CD14-positive monocyte (primary cell): ENCODE data around the gene AIG1. TPM values are rescaled to one million over a fixed set of nuclear protein-coding genes. Genes with fewer than 3 reads are reported as not detected.
A peak's percentile ranks its signal among the peaks of the same experiment; 100 is the strongest.

Source experiments
- DNase-seq, 3 donors: peaks; one replicate each; pipeline ENCODE4 v3.0.0-alpha.2; 2011 to 2022
- H2AFZ ChIP-seq: 2 replicates; pipeline ENCODE4 v1.6.0; 2012; ENCODE audit warnings: mild to moderate bottlenecking, low read depth, low read length, inconsistent platforms; ENCODE audit not compliant: insufficient read depth, poor library complexity, severe bottlenecking
- H3K27ac ChIP-seq, 2 donors: 1 replicate in 1 of 2; 2 replicates in 1 of 2; pipeline ENCODE4 v1.5.1; 2012 to 2013; ENCODE audit warnings: low read length in 2 of 2, control low read depth in 1 of 2, inconsistent platforms in 1 of 2, low read depth in 1 of 2, mild to moderate bottlenecking in 1 of 2
- H3K27me3 ChIP-seq, 2 donors: one replicate each; pipeline versions ENCODE4 v1.6.0 to v1.6.1; 2011 to 2013; ENCODE audit warnings: low read length in 2 of 2; ENCODE audit not compliant: control insufficient read depth in 2 of 2, insufficient read depth in 2 of 2
- H3K36me3 ChIP-seq, 2 donors: replicated peaks in 1 of 2; 1 replicate in 1 of 2; 2 replicates in 1 of 2; pipeline versions ENCODE4 v1.5.1 to v1.6.1; 2012 to 2013; ENCODE audit warnings: low read length in 2 of 2, control low read depth in 1 of 2, inconsistent platforms in 1 of 2, mild to moderate bottlenecking in 1 of 2; ENCODE audit not compliant: insufficient read depth in 2 of 2, control insufficient read depth in 1 of 2
- H3K4me1 ChIP-seq, 2 donors: 1 replicate in 1 of 2; 2 replicates in 1 of 2; pipeline versions ENCODE4 v1.5.1 to v1.6.1; 2012 to 2013; ENCODE audit warnings: low read length in 2 of 2, control low read depth in 1 of 2, inconsistent platforms in 1 of 2, mild to moderate bottlenecking in 1 of 2, moderate library complexity in 1 of 2; ENCODE audit not compliant: insufficient read depth in 2 of 2, control insufficient read depth in 1 of 2
- H3K4me2 ChIP-seq: replicated peaks from 2 replicates; pipeline ENCODE3; 2012; ENCODE audit warnings: low read length, moderate library complexity, mild to moderate bottlenecking; ENCODE audit not compliant: poor library complexity, severe bottlenecking; ENCODE audit errors: extremely low read depth
- H3K4me3 ChIP-seq, 3 experiments: fragments of 200-600 bp in 1 of 3; sonication (generic) in 1 of 3; replicated peaks in 1 of 3; 1 replicate in 2 of 3; 2 replicates in 1 of 3; pipeline ENCODE4 v1.5.1; 2011 to 2013; ENCODE audit warnings: low read length in 3 of 3, mild to moderate bottlenecking in 3 of 3, control low read depth in 2 of 3, low read depth in 2 of 3, inconsistent platforms in 1 of 3, moderate library complexity in 1 of 3
- H3K79me2 ChIP-seq: 2 replicates; pipeline ENCODE4 v1.6.0; 2012; ENCODE audit warnings: mild to moderate bottlenecking, control low read depth, inconsistent platforms, low read length, moderate library complexity; ENCODE audit not compliant: insufficient read depth
- H3K9ac ChIP-seq: 2 replicates; pipeline ENCODE4 v1.6.0; 2017; ENCODE audit warnings: low read length, mild to moderate bottlenecking; ENCODE audit not compliant: insufficient read depth, poor library complexity, severe bottlenecking
- H3K9me3 ChIP-seq, 2 donors: replicated peaks in 1 of 2; 1 replicate in 1 of 2; 2 replicates in 1 of 2; pipeline versions ENCODE4 v1.5.1 to v1.6.1; 2012 to 2013; ENCODE audit warnings: low read length in 2 of 2, control low read depth in 1 of 2; ENCODE audit not compliant: control insufficient read depth in 1 of 2, insufficient read depth in 1 of 2
- H4K20me1 ChIP-seq: 2 replicates; pipeline ENCODE4 v1.6.0; 2012; ENCODE audit warnings: mild to moderate bottlenecking, low read length, control low read depth, moderate library complexity; ENCODE audit not compliant: insufficient read depth
- H3K27ac Mint-ChIP-seq, 7 donors: one replicate each; pipeline ENCODE4 v1.8.0; 2020; ENCODE audit warnings: mild to moderate bottlenecking in 7 of 7, mixed read lengths in 7 of 7, moderate library complexity in 6 of 7, inconsistent platforms in 2 of 7
- H3K27me3 Mint-ChIP-seq, 3 donors: one replicate each; pipeline ENCODE4 v1.8.0; 2021 to 2022; ENCODE audit warnings: low read depth in 3 of 3, mild to moderate bottlenecking in 3 of 3, mixed read lengths in 3 of 3, moderate library complexity in 3 of 3, inconsistent platforms in 1 of 3
- H3K36me3 Mint-ChIP-seq, 2 donors: one replicate each; pipeline ENCODE4 v1.8.0; 2020; ENCODE audit warnings: mixed read lengths in 2 of 2, inconsistent platforms in 1 of 2, mild to moderate bottlenecking in 1 of 2
- H3K4me1 Mint-ChIP-seq: one replicate; pipeline ENCODE4 v1.8.0; 2020; ENCODE audit warnings: mild to moderate bottlenecking, mixed read lengths
- H3K4me3 Mint-ChIP-seq, 2 donors: one replicate each; pipeline ENCODE4 v1.8.0; 2020; ENCODE audit warnings: mild to moderate bottlenecking in 2 of 2, mixed read lengths in 2 of 2, moderate library complexity in 1 of 2
- H3K9me3 Mint-ChIP-seq, 7 donors: one replicate each; pipeline ENCODE4 v1.8.0; 2020 to 2022; ENCODE audit warnings: mixed read lengths in 7 of 7, mild to moderate bottlenecking in 6 of 7, moderate library complexity in 6 of 7, inconsistent platforms in 2 of 7
- CTCF ChIP-seq: fragments of 200-600 bp; IDR thresholded peaks from one replicate; pipeline ENCODE4 v1.8.0; 2022; ENCODE audit warnings: antibody characterized with exemption, mild to moderate bottlenecking
- WGBS: methylation state at CpG from one replicate; pipeline ENCODE4 v1.1.5; 2013; ENCODE audit warnings: missing lambda C conversion rate; ENCODE audit not compliant: insufficient coverage; 5-methylcytosine and 5-hydroxymethylcytosine counted together
- intact Hi-C, 2 donors: fragments of 100-400 bp; cut with micrococcal nuclease; formaldehyde crosslinking; loops; one replicate each; pipeline versions ENCODE4 v1.15.0 to v1.15.1; 2023
- polyA plus RNA-seq, 3 donors: library from polyadenylated mRNA; depleted of rRNA in 1 of 3; unstranded in 2 of 3; stranded (reverse) in 1 of 3; fragments of 300-500 nt in 2 of 3; fragments of >200 nt in 1 of 3; fragmentation: Illumina TruSeq in 2 of 3; gene quantifications; 1 replicate in 2 of 3; 2 replicates in 1 of 3; pipeline ENCODE4 v1.2.3, GENCODE V29; 2012 to 2021

Gene AIG1
- polyA plus RNA-seq, 3 donors: 6.7 to 7.6 (median 6.8) TPM

- Mint-ChIP-seq H3K27ac (no peak overlapping the region), H3K4me3 (no peak overlapping the region), H3K9me3 (peaks cover 2 to 11% (median 3%) of the 10 kb centered on the region in 7 donors), H3K27me3 (no peaks in the 10 kb centered on the region), H3K4me1 (no peaks in the 10 kb centered on the region), H3K36me3 (no peaks in the 10 kb centered on the region)
- H3K4me3 ChIP-seq: no peak overlapping the region
- no peaks in the 10 kb centered on the region for H3K79me2 ChIP-seq
- intact Hi-C loops: no loop called here
- H3K4me1 ChIP-seq: no peaks in the 10 kb centered on the region
- TF ChIP-seq CTCF: no peak
- no peaks in the 10 kb centered on the region for H3K36me3 ChIP-seq
- no peak overlapping the region for H3K4me2 ChIP-seq
- 100% methylated on average over 1 of the region's 4 CpGs for WGBS
- peaks cover 3 to 4% of the 10 kb centered on the region in 2 donors for H3K9me3 ChIP-seq
- H3K27me3 ChIP-seq: no peaks in the 10 kb centered on the region
- H3K9ac ChIP-seq: no peak overlapping the region
- H4K20me1 ChIP-seq: no peaks in the 10 kb centered on the region
- H3K27ac ChIP-seq: no peak overlapping the region
- DNase-seq: no peak
- no peak overlapping the region for H2AFZ ChIP-seq
Measured at GRCh38 chr6:143253586-143253985, 192.9 kb downstream of the AIG1 start.

- peak overlapping the region in 2 of 7 donors; percentile 37 to 76 for H3K27ac Mint-ChIP-seq
- H2AFZ ChIP-seq: no peak overlapping the region
- intact Hi-C loops: no loop called here
- H3K9me3 ChIP-seq: peaks cover 15 to 18% of the 10 kb centered on the region in 2 donors
- H3K27me3 ChIP-seq: no peaks in the 10 kb centered on the region
- TF ChIP-seq CTCF: no peak
- H3K36me3 ChIP-seq: no peaks in the 10 kb centered on the region
- no peak overlapping the region for H3K27ac ChIP-seq
- no peak overlapping the region for H3K9ac ChIP-seq
- H3K4me1 Mint-ChIP-seq: no peaks in the 10 kb centered on the region
- H3K4me3 Mint-ChIP-seq: no peak overlapping the region
- H3K27me3 Mint-ChIP-seq: no peaks in the 10 kb centered on the region
- H3K9me3 Mint-ChIP-seq: peaks cover 5 to 27% (median 21%) of the 10 kb centered on the region in 7 donors
- no peaks in the 10 kb centered on the region for H3K36me3 Mint-ChIP-seq
- H4K20me1 ChIP-seq: no peaks in the 10 kb centered on the region
- no peak overlapping the region for H3K4me2 ChIP-seq
- no peaks in the 10 kb centered on the region for H3K4me1 ChIP-seq
- no peak overlapping the region for H3K4me3 ChIP-seq
- no peaks in the 10 kb centered on the region for H3K79me2 ChIP-seq
- DNase-seq: peak in 2 of 3 donors; percentile 6 to 26
Measured at GRCh38 chr6:143258945-143259344, 198.3 kb downstream of the AIG1 start.
